Hepatocyte (in vitro differentiated cells): ENCODE data around the gene MED8.

ENCODE experiments used
- EZH2 ChIP-seq: fragments of 200-600 bp; sonication (generic); IDR thresholded peaks from 2 replicates; pipeline ENCODE4 v1.6.1; 2016; ENCODE audit warnings: antibody characterized with exemption, mild to moderate bottlenecking, borderline replicate concordance
- TF ChIP-seq, protein P1 (sequence below): fragments of 200-600 bp; sonication (generic); IDR thresholded peaks from 2 replicates; pipeline ENCODE4 v1.5.1; 2016; ENCODE audit warnings: antibody characterized with exemption, mild to moderate bottlenecking; ENCODE audit not compliant: poor library complexity

DNA sequence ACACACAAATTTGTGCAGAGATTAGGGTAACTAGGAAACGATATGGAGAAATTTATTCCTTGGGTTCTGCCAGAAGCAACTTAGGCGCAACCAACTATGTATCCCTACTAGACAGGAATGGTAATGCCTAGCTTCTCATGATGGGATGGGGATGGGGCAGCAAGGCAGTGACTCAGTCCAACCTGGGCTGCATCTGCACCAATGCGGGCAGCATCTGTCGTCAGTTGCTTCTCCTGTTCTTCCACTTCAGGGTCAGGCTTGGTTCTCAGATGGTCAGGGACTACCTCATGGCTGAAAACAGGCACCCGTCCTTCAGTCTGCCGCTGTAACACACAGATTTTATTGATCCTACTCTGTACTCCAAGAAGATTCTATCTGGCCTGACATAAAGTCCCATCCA lies 2.9 kb downstream of the MED8 start:
- TF ChIP-seq, protein P1, sequence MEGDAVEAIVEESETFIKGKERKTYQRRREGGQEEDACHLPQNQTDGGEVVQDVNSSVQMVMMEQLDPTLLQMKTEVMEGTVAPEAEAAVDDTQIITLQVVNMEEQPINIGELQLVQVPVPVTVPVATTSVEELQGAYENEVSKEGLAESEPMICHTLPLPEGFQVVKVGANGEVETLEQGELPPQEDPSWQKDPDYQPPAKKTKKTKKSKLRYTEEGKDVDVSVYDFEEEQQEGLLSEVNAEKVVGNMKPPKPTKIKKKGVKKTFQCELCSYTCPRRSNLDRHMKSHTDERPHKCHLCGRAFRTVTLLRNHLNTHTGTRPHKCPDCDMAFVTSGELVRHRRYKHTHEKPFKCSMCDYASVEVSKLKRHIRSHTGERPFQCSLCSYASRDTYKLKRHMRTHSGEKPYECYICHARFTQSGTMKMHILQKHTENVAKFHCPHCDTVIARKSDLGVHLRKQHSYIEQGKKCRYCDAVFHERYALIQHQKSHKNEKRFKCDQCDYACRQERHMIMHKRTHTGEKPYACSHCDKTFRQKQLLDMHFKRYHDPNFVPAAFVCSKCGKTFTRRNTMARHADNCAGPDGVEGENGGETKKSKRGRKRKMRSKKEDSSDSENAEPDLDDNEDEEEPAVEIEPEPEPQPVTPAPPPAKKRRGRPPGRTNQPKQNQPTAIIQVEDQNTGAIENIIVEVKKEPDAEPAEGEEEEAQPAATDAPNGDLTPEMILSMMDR, result no peak
- TF ChIP-seq EZH2, result no peak
